NK-92 treated with Interleukin-12 subunit alpha and Interleukin-12 subunit beta, amount 100 ng/mL, for 24 hours (cell line): ENCODE data around the gene VCAN.

Experiments used
- DNase-seq: peaks from one replicate; lab custom pipeline; 2025; lab: John Stamatoyannopoulos, UW

Gene VCAN

DNA sequence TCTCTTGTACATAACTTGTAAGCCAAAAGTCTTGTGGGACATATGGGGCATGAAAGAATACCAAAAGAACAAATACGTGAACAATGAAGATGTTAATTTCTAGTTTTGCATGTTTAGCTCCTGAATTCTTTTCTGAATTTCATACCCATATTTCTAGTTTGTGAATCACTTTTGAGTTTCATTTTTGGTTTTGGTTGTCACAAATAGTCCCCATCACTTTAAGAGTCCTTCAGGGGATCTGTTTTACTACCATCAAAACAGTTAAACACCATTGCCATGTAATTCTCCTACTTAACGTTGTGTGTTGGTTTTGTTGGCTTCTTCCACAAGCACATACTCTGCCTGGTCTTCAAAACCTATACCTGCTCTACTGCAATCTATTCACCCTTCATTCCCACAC is 27.0 kb downstream of the VCAN start:
- DNase-seq: no peak

DNA sequence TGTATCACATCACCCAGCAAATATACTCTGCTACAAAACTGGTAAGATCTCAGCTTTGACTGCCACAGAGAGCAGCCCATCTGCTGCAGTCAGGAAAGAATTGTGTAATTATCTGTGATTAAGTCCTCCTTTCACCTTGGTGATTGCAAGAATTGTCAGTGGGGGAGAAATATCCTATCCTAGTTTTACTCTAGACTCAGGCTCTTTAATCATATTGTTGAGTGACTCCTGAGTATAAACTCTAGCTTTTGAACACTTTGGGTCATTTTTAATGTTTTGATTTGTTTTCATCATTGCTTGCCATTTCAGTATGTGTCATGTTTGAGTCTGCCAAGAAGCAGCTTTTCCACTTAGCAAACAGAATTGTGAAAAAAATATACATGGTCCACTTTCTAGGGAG is 32.1 kb downstream of the VCAN start:
- DNase-seq: no peak

DNA sequence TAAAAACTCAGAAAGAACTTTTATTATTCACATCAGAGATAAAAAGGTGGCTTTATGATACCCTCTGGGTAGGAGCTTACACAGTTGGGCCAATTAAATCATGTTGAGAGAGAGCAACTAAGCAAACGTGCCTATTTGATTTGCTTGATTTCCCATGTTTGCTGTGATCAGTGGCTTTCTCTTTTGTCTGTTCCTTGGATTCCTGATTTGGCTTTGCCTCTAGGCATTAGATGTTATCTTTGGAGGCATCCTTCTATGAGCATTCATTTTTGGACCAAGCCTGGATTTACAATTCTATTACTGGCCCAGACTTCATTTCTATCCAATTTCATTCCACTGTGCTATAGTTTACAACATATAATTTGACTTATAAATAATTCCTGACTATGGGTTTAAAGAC is 35.9 kb downstream of the VCAN start:
- DNase-seq: no peak

DNA sequence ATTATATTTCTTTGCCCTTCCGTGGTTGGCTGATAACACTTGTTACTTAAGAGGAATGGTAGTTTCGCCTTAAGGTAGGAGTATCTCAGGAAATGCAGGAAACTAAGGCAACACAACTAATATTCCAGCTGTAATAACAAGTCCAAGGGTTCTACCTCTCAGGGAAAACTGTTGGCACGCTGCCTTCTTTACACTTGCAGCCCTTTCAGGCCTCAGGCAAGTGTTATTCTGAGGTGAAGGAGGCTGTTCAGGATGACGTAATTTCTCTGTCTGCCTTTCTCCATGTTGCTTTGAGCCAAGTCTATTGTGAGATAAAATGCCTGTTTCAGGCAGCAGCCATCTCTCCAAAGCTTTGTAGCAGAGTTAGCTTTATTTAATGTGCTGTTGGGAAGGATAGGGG is 38.0 kb downstream of the VCAN start:
- no peak for DNase-seq

DNA sequence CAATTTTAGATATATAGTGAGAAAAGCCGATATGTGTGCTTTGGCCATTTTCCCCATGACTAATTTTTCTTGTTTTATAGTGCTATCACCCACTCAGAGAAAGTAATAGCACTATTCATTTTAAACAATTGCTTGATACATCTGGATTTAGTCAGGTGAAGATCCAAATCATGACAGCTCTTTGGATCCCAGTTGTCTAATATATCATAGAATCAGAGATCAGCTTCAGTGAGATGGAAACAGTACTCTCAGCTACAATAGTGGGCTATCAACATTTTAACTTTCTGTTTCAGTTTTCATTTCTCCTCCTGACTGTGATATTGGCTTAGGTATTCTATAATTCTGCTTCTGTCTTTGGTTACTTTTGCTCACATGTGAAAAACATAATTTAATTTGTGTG is 38.7 kb downstream of the VCAN start:
- DNase-seq: no peak

DNA sequence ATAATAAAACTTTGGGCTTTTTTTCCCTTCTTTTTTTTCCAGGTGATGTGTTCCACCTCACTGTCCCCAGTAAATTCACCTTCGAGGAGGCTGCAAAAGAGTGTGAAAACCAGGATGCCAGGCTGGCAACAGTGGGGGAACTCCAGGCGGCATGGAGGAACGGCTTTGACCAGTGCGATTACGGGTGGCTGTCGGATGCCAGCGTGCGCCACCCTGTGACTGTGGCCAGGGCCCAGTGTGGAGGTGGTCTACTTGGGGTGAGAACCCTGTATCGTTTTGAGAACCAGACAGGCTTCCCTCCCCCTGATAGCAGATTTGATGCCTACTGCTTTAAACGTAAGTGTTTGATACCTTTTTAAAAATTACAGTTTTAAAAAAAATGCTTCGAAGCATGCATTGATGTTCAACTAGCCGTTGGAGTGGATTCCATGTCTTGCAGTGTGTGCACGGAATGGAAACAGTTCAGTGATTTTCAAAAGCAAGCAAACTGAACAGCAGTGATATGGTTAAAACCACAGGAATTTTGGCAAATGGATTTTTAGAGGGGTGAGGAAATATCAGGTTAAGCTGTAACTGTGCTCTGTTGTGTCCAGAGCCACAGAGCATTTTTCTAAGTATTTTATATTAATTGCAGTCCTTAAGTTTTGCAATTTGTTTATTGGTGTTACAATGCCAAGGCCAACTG is 40.7 kb downstream of the VCAN start:
- no peak for DNase-seq

GRCh38 chr5:83513081-83513480 is 41.5 kb downstream of the VCAN start:
- DNase-seq: no peak

DNA sequence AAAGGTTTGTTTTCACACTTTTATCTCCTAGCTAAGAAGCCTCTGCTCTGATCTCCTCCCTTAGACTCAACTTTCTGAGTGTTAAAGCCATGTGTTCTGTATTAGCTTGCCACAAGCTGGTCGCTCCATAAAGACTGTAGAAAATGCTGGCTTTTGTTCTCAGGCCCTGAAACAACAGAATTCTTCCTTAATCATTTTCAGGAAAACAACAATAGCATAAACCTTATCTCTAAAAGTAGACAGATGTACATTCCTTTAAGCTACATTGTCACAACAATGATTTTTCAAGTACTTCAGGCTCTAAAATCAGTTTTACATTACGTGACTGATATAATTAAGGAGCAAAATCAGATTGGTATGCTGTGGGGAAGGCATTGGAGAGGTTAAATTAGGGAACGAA is 41.9 kb downstream of the VCAN start:
- no peak for DNase-seq

- no peak for DNase-seq
Measured at GRCh38 chr5:83516377-83516776, 44.8 kb downstream of the VCAN start.

GRCh38 chr5:83517072-83517687 is 45.6 kb downstream of the VCAN start:
- DNase-seq: no peak

DNA sequence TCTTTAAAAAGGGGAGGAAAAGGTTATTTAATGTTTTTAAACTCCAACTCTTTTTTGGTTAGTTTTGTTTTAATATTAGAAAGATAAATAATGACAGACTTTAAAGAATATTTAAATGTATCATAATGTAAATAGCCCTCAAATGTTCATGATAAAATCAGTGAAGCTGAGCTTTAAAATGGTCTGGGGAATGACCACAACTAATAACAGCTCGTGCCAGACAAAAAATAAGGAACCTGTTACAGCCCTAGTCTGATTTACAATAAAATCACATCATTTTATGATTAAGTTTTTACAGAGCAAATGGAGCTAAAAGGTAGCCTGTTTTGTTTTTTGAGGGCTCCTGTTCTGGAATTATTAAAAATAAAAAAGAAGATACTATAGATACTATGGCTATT is 46.1 kb downstream of the VCAN start:
- DNase-seq: no peak

- DNase-seq: no peak
Measured at GRCh38 chr5:83518319-83519061, 46.9 kb downstream of the VCAN start.

- no peak for DNase-seq
Measured at GRCh38 chr5:83522446-83522845, 50.9 kb downstream of the VCAN start.

GRCh38 chr5:83523929-83524328 is 52.4 kb downstream of the VCAN start:
- DNase-seq: no peak

GRCh38 chr5:83524345-83524744 is 52.8 kb downstream of the VCAN start:
- DNase-seq: no peak

DNA sequence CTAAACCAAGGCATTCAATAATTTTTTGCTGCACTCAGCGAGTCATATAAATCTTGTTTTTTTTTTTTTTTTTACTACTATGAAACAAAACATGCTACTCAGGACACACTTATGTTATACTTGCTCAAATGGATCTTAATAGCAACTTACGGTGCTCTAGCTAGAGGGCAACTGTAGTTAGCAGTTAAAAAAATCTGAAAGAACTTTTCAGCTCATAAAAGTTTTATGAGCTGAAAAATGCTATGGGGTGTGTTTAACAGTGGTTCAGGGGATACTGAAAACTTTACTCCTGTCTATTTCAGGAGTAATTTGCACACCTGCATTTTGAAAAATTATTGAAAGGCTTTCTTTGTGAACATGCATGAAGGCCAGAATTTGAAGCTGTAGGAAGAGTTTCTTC is 53.4 kb downstream of the VCAN start:
- no peak for DNase-seq

GRCh38 chr5:83526289-83526688 is 54.7 kb downstream of the VCAN start:
- no peak for DNase-seq

DNA sequence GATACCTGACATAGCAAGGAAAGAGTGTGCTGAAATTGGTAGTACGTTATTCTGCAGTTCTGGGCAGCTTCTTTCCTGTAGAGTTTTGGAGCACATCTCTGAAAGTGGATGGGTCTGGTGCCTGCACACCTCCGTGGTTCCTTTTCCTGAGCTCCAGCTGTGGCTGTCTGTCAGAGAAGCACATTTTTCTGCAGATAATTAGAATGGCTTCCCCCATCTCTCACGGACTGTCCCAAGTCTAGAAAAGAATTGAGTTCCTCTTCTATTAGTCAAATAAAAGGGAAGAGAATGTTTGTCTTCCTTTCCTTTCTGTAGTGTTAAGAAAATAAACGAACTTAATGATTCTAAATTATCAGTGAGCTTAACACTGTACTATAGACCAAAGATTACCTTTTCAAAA is 55.7 kb downstream of the VCAN start:
- no peak for DNase-seq

DNA sequence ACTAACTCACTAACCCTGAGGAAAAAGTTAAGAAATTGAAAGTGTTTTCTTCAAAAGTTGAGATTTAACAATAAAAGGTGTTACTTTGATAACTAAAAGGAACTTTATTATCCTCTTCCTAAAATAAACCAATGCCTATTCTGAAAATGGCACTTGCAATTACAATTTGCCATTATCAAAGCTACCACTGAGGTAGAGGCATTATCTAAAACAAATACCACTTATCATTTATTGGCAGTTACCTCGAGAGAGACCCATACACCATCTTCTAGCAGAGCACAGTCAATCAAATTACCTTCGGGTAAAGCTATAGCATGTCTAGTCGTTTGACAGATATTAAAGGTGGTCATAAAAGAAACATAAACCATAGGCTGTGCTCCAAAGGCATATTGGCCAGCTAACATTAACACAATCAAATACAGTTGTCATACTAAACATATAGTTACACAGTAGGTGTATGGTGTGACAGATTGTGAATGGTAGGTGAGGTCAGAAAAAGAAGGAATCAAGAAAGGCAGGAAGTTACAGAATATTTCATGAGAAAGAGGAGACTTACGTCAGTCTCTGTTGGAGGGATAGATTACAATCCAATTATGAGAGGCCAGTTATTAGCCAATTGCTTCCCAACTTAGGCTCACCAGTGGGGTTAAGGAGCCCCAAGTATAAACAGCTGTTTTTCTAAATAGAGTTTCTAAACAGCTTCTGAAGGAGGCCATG is 56.3 kb downstream of the VCAN start:
- no peak for DNase-seq

GRCh38 chr5:83528439-83528769 is 56.9 kb downstream of the VCAN start:
- DNase-seq: no peak

DNA sequence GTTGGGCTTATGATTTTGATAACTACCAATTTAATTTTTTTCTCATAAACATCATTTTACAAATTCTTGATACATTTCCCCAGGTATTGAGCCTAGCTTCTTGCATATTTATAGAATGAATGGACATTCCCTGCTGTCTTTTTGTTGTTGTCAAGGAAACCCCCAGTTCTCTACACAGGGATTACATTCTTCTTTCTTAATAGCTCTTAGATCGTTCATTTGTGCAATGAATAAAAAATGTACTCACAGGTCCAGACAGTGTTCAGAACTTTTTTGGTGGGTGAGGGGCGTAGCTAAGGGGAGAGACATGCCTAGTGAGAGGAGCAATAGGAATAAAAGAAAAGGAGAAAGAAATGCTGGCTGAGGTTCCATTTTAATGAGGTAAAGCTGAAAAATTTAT is 58.6 kb downstream of the VCAN start:
- DNase-seq: no peak

GRCh38 chr5:83531661-83532060 is 60.1 kb downstream of the VCAN start:
- no peak for DNase-seq
